Ovary (tissue), 3 donors: ENCODE measurements around the gene XPC.

Experiments used
- CTCF ChIP-seq, 3 donors: fragments of 450-650 bp in 2 of 3; fragments of 200-600 bp in 1 of 3; IDR thresholded peaks; one replicate each; pipeline versions ENCODE4 v1.5.1 to v1.8.0; 2016 to 2022; ENCODE audit warnings: antibody characterized with exemption in 3 of 3, mild to moderate bottlenecking in 1 of 3
- POLR2A ChIP-seq: fragments of 450-650 bp; IDR thresholded peaks from one replicate; pipeline ENCODE4 v1.6.1; 2017; ENCODE audit warnings: antibody characterized with exemption, mild to moderate bottlenecking, moderate library complexity
- donor health status: DM: no; HTN: no; CAD: no.

- TF ChIP-seq POLR2A (no peak), CTCF (IDR thresholded peaks at IDR 0.05) (no peak)
Measured at GRCh38 chr3:14141602-14142341, 36.6 kb downstream of the XPC start.
